K562 (cell line): ENCODE data around the gene POM121. TPM values are rescaled to one million over a fixed set of nuclear protein-coding genes. Genes with fewer than 3 reads are reported as not detected.
"Not testable (repeated sequence)": the region's sequence is repeated elsewhere in the genome, so short reads cannot be mapped to it uniquely, and the experiment has no call there.

Experiments
- ATAC-seq: fragments of 200-7000 bp; cut with Tn5 transposase; 3 replicates; pipeline ENCODE4 v1.9.1; 2020; ENCODE audit warnings: moderate library complexity
- BruUV-seq: library from RNA; stranded (reverse); fragments of 400-500 nt; replicated peaks from 2 replicates; lab custom pipeline; 2021; lab: Mats Ljungman, UMichigan
- CTCF ChIA-PET: fragments of 300-600 bp; formaldehyde crosslinking; extraction: SDS; loops from one replicate; lab custom pipeline; 2021; ENCODE audit warnings: low intra/inter-chr PET ratio; lab: Yijun Ruan, JAX
- POLR2A ChIA-PET: fragments of 300-600, 350-650 bp; sonication (Branson Sonifier 250); formaldehyde crosslinking; extraction: SDS; loops from one replicate; lab custom pipeline; 2021; ENCODE audit warnings: antibody characterized with exemption, inconsistent platforms; lab: Yijun Ruan, JAX
- DNase-seq, 4 experiments: peaks; one replicate each; pipeline versions ENCODE4 v3.0.0 to v3.0.0-alpha.2; 2011 to 2018; ENCODE audit warnings: low spot score in 3 of 4, mixed read lengths in 3 of 4; ENCODE audit errors: extremely low read depth in 1 of 4
- FAIRE-seq: peaks from 2 replicates; lab custom pipeline; 2011; peaks lifted over from hg19 to GRCh38; lab: Jason Lieb, UNC
- H2AFZ ChIP-seq: 2 replicates; pipeline ENCODE4 v1.6.0; 2011; ENCODE audit warnings: low read depth, low read length, control low read depth, inconsistent platforms
- H3K27ac ChIP-seq: fragments of 200-600 bp; 3 replicates; pipeline ENCODE4 v1.8.0; 2011; ENCODE audit warnings: low read depth, mild to moderate bottlenecking, control low read depth, inconsistent platforms, low read length, moderate library complexity, mixed read lengths; ENCODE audit errors: extremely low read depth
- H3K27me3 ChIP-seq, 2 experiments: fragments of 300-600 bp in 1 of 2; 2 replicates in 1 of 2; 3 replicates in 1 of 2; pipeline versions ENCODE4 v1.6.0 to v1.8.0; 2011; ENCODE audit warnings: inconsistent platforms in 2 of 2, low read length in 2 of 2, mild to moderate bottlenecking in 1 of 2, mixed read lengths in 1 of 2, moderate library complexity in 1 of 2; ENCODE audit not compliant: control insufficient read depth in 2 of 2, insufficient read depth in 2 of 2
- H3K36me3 ChIP-seq: fragments of 300-600 bp; 3 replicates; pipeline ENCODE4 v1.8.0; 2011; ENCODE audit warnings: mild to moderate bottlenecking, low read length, inconsistent platforms; ENCODE audit not compliant: control insufficient read depth, insufficient read depth
- H3K4me1 ChIP-seq, 2 experiments: fragments of 200-600 bp in 1 of 2; replicated peaks in 1 of 2; 2 replicates in 1 of 2; 3 replicates in 1 of 2; pipeline versions ENCODE4 v1.5.1 to v1.8.0; 2011; ENCODE audit warnings: inconsistent platforms in 2 of 2, low read length in 2 of 2, mild to moderate bottlenecking in 1 of 2, mixed read lengths in 1 of 2, moderate library complexity in 1 of 2; ENCODE audit not compliant: control insufficient read depth in 2 of 2, insufficient read depth in 2 of 2
- H3K4me2 ChIP-seq: 2 replicates; pipeline ENCODE4 v1.6.1; 2011; ENCODE audit warnings: low read length, control low read depth, inconsistent platforms, mixed read lengths; ENCODE audit not compliant: insufficient read depth
- H3K4me3 ChIP-seq: fragments of 200-600 bp; sonication (generic), shearing (Covaris generic); 2 replicates; pipeline ENCODE4 v1.5.1; 2016; ENCODE audit warnings: control low read depth, inconsistent platforms
- H3K79me2 ChIP-seq: fragments of 200-600 bp; 3 replicates; pipeline ENCODE4 v1.8.0; 2011; ENCODE audit warnings: low read length, inconsistent platforms; ENCODE audit not compliant: control insufficient read depth, insufficient read depth
- H3K9ac ChIP-seq, 2 experiments: 2 replicates each; pipeline versions ENCODE4 v1.6.0 to v1.6.1; 2011; ENCODE audit warnings: low read depth in 2 of 2, low read length in 2 of 2, control low read depth in 1 of 2, inconsistent platforms in 1 of 2, mild to moderate bottlenecking in 1 of 2, mixed read lengths in 1 of 2; ENCODE audit not compliant: insufficient read depth in 1 of 2
- H3K9me1 ChIP-seq: one replicate; pipeline ENCODE4 v1.6.0; 2011; ENCODE audit warnings: inconsistent platforms, mild to moderate bottlenecking, low read length, moderate library complexity; ENCODE audit not compliant: control insufficient read depth, insufficient read depth
- H3K9me3 ChIP-seq: replicated peaks from 2 replicates; pipeline ENCODE4 v1.5.1; 2011; ENCODE audit warnings: low read depth, low read length, inconsistent platforms; ENCODE audit not compliant: control insufficient read depth, insufficient read depth
- H4K20me1 ChIP-seq: replicated peaks from 2 replicates; pipeline ENCODE4 v1.6.1; 2011; ENCODE audit warnings: low read length, inconsistent platforms, mixed read lengths; ENCODE audit not compliant: control insufficient read depth, insufficient read depth
- WGBS: fragments of 100-300 bp; shearing (Covaris generic); methylation state at CpG from one replicate; pipeline ENCODE4 v1.1.6; 2016; ENCODE audit warnings: low coverage, mixed read lengths; ENCODE audit not compliant: insufficient coverage; ENCODE audit errors: missing lambda C conversion rate; 5-methylcytosine and 5-hydroxymethylcytosine counted together
- in situ Hi-C: fragments of 300-500 bp; cut with MboI; formaldehyde crosslinking; loops from 4 replicates; pipeline ENCODE4 v1.15.0; 2018; ENCODE audit warnings: inconsistent platforms, mixed read lengths
- intact Hi-C: fragments of 100-400 bp; cut with micrococcal nuclease; formaldehyde crosslinking; loops from 2 replicates; pipeline ENCODE4 v1.14.2; 2022
- polyA plus RNA-seq, 8 experiments: library from polyadenylated mRNA; depleted of rRNA in 4 of 8; stranded (reverse) in 5 of 8; unstranded in 3 of 8; fragments of >200 nt; fragmentation: Nextera tagmentation in 2 of 8; fragmentation: Illumina TruSeq in 1 of 8; extraction: Ambion mirVana in 2 of 8; extraction: Trizol in 1 of 8; gene quantifications; 2 replicates each; pipeline versions ENCODE4 v1.2.1 to v1.2.3, GENCODE V29; 2011 to 2014; ENCODE audit warnings: inconsistent platforms in 1 of 8, missing spikeins in 1 of 8
- small RNA-seq: library from RNA; depleted of rRNA; stranded (forward); fragments of <200 nt; gene quantifications from one replicate; pipeline ENCODE3, GENCODE V24; 2014
- total RNA-seq, 7 experiments: library from RNA; depleted of rRNA in 6 of 7; stranded (reverse); fragments of >200 nt in 6 of 7; fragmentation: Illumina TruSeq in 2 of 7; extraction: Trizol in 2 of 7; gene quantifications; 2 replicates each; pipeline versions ENCODE4 v1.2.1 to v1.2.3, GENCODE V29; 2011 to 2021; ENCODE audit warnings: low replicate concordance in 1 of 7

The POM121 gene
- total and polyA plus RNA-seq, 9 of the 15 experiments (the other 6 are each of a cell fraction or from before 2014, with no cell fraction given): 3.6 to 112 (median 12.5) TPM

GRCh38 chr7:72997887-72998468 lies 73.1 kb downstream of the POM121 start:
- DNase-seq, H4K20me1 ChIP-seq, H3K79me2 ChIP-seq, H3K9ac ChIP-seq, in situ Hi-C loops, intact Hi-C loops, FAIRE-seq, POLR2A ChIA-PET, H3K4me1 ChIP-seq, CTCF ChIA-PET, H3K4me3 ChIP-seq, H3K4me2 ChIP-seq, H2AFZ ChIP-seq, H3K27me3 ChIP-seq, H3K9me1 ChIP-seq, H3K9me3 ChIP-seq, H3K36me3 ChIP-seq, H3K27ac ChIP-seq: not testable (repeated sequence)
- peak; percentile 24 for ATAC-seq
- TSS peak; percentile 35 for BruUV-seq
- WGBS: no CpG with 5 or more reads among the region's 11 CpGs

Small RNA genes lying within 50 kb of the gene (small RNA-seq; reads per million reads assigned to genes)
- gene RF00019: not detected

Other genes with a start within 250 kb of the POM121 start
- gene TYW1B, start 96.9 kb upstream of the POM121 start, total RNA-seq (2014; rRNA removed): 9.4 and 10.2 TPM in 2 replicates
- gene TYW1B, start 96.9 kb upstream of the POM121 start, total RNA-seq (2014; rRNA removed; fragmentation: Illumina TruSeq; extraction: Trizol): 12.9 TPM in 2 replicates
- gene TYW1B, start 96.9 kb upstream of the POM121 start, total RNA-seq (2015; rRNA removed; fragmentation: Illumina TruSeq; extraction: Trizol): 13.6 and 14.7 TPM in 2 replicates
- gene TYW1B, start 96.9 kb upstream of the POM121 start, total RNA-seq (2021): 7.7 and 9.8 TPM in 2 replicates
- 7.2 and 10.0 TPM in 2 replicates for gene TYW1B, start 96.9 kb upstream of the POM121 start, polyA plus RNA-seq (2011; rRNA removed)
- 7.3 and 9.1 TPM in 2 replicates for gene TYW1B, start 96.9 kb upstream of the POM121 start, polyA plus RNA-seq (2014; fragmentation: Illumina TruSeq; extraction: Trizol)
- gene TYW1B, start 96.9 kb upstream of the POM121 start, polyA plus RNA-seq (2014; fragmentation: Nextera tagmentation; extraction: Ambion mirVana): 1 to 10 TPM; 5.8 to 9.8 TPM
- gene TYW1B, start 96.9 kb upstream of the POM121 start, polyA plus RNA-seq (2014; rRNA removed): 6.2 and 7.2 TPM in 2 replicates
- not detected in 2 replicates for gene TRIM74, start 44.4 kb downstream of the POM121 start, total RNA-seq (2014; rRNA removed)
- not detected in 2 replicates for gene TRIM74, start 44.4 kb downstream of the POM121 start, total RNA-seq (2014; rRNA removed; fragmentation: Illumina TruSeq; extraction: Trizol)
- not detected in 2 replicates for gene TRIM74, start 44.4 kb downstream of the POM121 start, total RNA-seq (2015; rRNA removed; fragmentation: Illumina TruSeq; extraction: Trizol)
- not detected in 2 replicates for gene TRIM74, start 44.4 kb downstream of the POM121 start, total RNA-seq (2021)
- not detected in 2 replicates for gene TRIM74, start 44.4 kb downstream of the POM121 start, polyA plus RNA-seq (2011; rRNA removed)
- not detected in 2 replicates for gene TRIM74, start 44.4 kb downstream of the POM121 start, polyA plus RNA-seq (2014; fragmentation: Illumina TruSeq; extraction: Trizol)
- not detected for gene TRIM74, start 44.4 kb downstream of the POM121 start, polyA plus RNA-seq (2014; fragmentation: Nextera tagmentation; extraction: Ambion mirVana)
- gene TRIM74, start 44.4 kb downstream of the POM121 start, polyA plus RNA-seq (2014; rRNA removed): not detected in 2 replicates
- gene SPDYE8, start 104.7 kb downstream of the POM121 start, total RNA-seq (2014; rRNA removed): not detected in 2 replicates
- gene SPDYE8, start 104.7 kb downstream of the POM121 start, total RNA-seq (2014; rRNA removed; fragmentation: Illumina TruSeq; extraction: Trizol): not detected in 2 replicates
- gene SPDYE8, start 104.7 kb downstream of the POM121 start, total RNA-seq (2015; rRNA removed; fragmentation: Illumina TruSeq; extraction: Trizol): not detected in 2 replicates
- gene SPDYE8, start 104.7 kb downstream of the POM121 start, total RNA-seq (2021): not detected in 2 replicates
- not detected in 2 replicates for gene SPDYE8, start 104.7 kb downstream of the POM121 start, polyA plus RNA-seq (2011; rRNA removed)
- gene SPDYE8, start 104.7 kb downstream of the POM121 start, polyA plus RNA-seq (2014; fragmentation: Illumina TruSeq; extraction: Trizol): not detected in 2 replicates
- gene SPDYE8, start 104.7 kb downstream of the POM121 start, polyA plus RNA-seq (2014; fragmentation: Nextera tagmentation; extraction: Ambion mirVana): under 1 TPM; 0.03 to 0.10 TPM
- gene SPDYE8, start 104.7 kb downstream of the POM121 start, polyA plus RNA-seq (2014; rRNA removed): not detected in 2 replicates
- gene SPDYE11, start 132.8 kb downstream of the POM121 start, total RNA-seq (2014; rRNA removed): not detected in 2 replicates
- gene SPDYE11, start 132.8 kb downstream of the POM121 start, total RNA-seq (2014; rRNA removed; fragmentation: Illumina TruSeq; extraction: Trizol): not detected in 2 replicates
- not detected in 2 replicates for gene SPDYE11, start 132.8 kb downstream of the POM121 start, total RNA-seq (2015; rRNA removed; fragmentation: Illumina TruSeq; extraction: Trizol)
- gene SPDYE11, start 132.8 kb downstream of the POM121 start, total RNA-seq (2021): not detected in 2 replicates
- not detected in 2 replicates for gene SPDYE11, start 132.8 kb downstream of the POM121 start, polyA plus RNA-seq (2011; rRNA removed)
- gene SPDYE11, start 132.8 kb downstream of the POM121 start, polyA plus RNA-seq (2014; fragmentation: Illumina TruSeq; extraction: Trizol): not detected in 2 replicates
- gene SPDYE11, start 132.8 kb downstream of the POM121 start, polyA plus RNA-seq (2014; fragmentation: Nextera tagmentation; extraction: Ambion mirVana): under 1 TPM; 0.06 to 0.27 TPM
- not detected in 2 replicates for gene SPDYE11, start 132.8 kb downstream of the POM121 start, polyA plus RNA-seq (2014; rRNA removed)
- gene SPDYE9, start 160.9 kb downstream of the POM121 start, total RNA-seq (2014; rRNA removed): not detected in 2 replicates
- not detected in 2 replicates for gene SPDYE9, start 160.9 kb downstream of the POM121 start, total RNA-seq (2014; rRNA removed; fragmentation: Illumina TruSeq; extraction: Trizol)
- gene SPDYE9, start 160.9 kb downstream of the POM121 start, total RNA-seq (2015; rRNA removed; fragmentation: Illumina TruSeq; extraction: Trizol): not detected in 2 replicates
- gene SPDYE9, start 160.9 kb downstream of the POM121 start, total RNA-seq (2021): not detected in 2 replicates
- gene SPDYE9, start 160.9 kb downstream of the POM121 start, polyA plus RNA-seq (2011; rRNA removed): not detected in 2 replicates
- not detected in 2 replicates for gene SPDYE9, start 160.9 kb downstream of the POM121 start, polyA plus RNA-seq (2014; fragmentation: Illumina TruSeq; extraction: Trizol)
- under 1 TPM; 0.06 to 0.27 TPM for gene SPDYE9, start 160.9 kb downstream of the POM121 start, polyA plus RNA-seq (2014; fragmentation: Nextera tagmentation; extraction: Ambion mirVana)
- gene SPDYE9, start 160.9 kb downstream of the POM121 start, polyA plus RNA-seq (2014; rRNA removed): not detected in 2 replicates